Hematopoietic multipotent progenitor cell treated with erythropoietin and hydrocortisone succinate and interleukin-3 and kit ligand, for 17 days (in vitro differentiated cells): ENCODE measurements around the gene POLR2C.
"Not testable (repeated sequence)": the region's sequence is repeated elsewhere in the genome, so short reads cannot be mapped to it uniquely, and the experiment has no call there.

Experiments
- DNase-seq: peaks from one replicate; pipeline ENCODE4 v3.0.0-alpha.2; 2015; ENCODE audit warnings: low spot score

The POLR2C gene

DNA sequence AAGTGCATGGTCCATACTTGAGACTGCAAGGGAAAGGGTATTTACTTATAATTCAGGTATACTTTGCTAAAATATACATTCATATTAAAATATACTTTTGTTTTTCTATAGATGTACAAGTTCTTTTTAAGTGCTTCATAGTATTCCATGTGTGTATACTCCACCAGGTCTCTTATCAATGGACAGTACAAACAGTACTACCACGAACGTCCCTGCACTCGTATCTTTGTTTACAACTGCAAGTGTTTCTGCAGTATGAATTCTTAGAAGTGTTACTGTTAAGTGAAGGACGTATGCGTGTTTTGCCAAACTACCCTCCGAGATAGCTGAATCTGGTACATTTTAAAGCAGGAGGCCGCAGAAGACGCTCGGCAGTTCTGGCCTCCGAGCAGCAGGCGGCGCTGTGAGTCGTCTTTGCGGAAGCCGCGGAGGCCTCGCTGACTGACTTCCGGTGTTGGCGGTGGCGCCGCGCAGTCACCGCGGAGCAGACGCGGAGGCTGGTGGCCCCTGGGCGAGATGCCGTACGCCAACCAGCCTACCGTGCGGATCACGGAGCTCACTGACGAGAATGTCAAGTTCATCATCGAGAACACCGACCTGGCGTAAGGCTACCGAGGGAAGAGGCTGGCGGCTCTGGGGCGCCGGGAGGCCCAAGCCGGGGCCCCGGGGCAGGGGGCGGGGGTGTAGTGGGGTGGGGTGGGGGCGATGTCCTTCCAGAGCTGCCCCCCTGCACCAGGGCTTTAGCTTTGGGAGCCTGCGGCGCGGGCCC is at the start of gene POLR2C:
Gene POLR2C, plus strand, starts transcription at position 471 of the 769 bp plus-strand sequence. Its CDS starts 46 bp downstream, at position 517.
- DNase-seq, result peak; percentile 90

DNA sequence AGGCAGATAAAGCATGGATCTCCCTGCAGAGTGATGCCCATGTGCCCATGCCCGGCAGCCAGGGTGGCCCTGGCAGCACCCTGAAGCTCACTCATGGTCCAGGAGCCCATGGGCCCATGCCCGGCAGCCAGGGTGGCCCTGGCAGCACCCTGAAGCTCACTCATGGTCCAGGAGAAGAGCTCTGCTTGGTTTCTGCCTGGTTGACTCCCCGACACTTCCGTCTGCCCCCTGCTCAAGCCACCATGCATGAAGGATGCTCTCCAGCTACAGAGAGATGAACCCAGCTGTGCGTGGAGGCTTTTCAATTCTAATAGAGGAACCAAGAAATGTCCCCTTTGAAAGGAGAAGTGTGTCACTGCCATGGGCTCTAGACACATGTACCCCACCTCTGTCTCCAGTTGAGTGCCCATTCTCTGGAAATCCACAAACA is 49.2 kb upstream of the POLR2C start:
- no peak for DNase-seq

DNA sequence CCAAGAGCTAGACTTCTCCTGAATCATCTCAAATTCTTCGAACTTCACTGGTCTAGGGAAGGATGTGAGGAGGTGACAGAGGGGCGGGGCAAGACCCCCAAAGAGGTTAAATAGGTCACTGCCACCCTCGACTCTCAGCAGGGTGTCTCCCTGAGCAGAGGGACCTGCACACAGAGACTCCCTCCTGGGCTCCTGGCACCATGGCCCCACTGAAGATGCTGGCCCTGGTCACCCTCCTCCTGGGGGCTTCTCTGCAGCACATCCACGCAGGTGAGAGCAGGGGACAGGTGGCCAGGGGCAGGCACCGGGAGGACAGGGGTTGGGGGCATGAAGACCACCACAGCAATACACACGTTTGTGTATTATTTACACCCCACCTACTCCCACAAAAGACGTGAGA is 48.7 kb upstream of the POLR2C start:
- DNase-seq, result no peak

DNA sequence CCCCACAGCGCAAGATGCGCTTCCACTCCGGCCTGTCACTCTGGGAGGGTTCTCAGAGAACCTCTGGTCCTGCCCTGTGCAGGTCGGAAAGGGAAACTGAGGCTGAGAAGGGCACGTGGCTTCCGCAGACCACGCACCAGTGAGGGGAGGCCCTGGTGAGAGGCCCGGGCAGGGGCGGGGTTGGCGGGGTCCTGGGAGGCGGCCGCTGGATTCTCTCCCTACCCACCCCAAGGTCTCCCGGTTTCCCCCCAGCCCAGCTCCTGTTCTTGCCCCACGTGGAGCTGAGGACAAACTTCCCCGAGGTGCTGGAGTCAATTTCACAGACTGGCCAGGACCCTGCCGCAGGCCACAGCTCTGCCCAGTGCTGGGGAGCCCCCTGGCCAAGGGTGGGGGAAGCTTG is 46.4 kb upstream of the POLR2C start:
- DNase-seq, result no peak

DNA sequence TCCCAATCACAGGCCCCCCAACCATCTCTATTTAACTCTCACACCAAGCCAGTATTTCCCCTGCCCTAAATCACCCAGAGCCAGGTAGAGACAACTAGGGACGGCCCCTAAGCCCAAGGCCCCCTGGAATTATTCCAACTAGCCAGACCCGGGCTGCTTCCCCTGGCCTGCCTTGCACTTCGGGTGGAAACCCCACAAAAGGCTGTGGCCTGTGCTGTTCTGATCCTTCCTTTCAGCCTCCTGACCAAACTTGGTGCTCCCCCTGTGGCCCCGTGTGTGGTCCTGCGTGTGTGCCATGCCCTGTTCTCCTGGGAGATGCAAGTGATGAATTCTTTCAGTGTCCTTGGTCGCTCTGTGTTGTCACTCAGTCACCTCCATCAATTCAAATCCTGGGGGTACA is 43.0 kb upstream of the POLR2C start:
- DNase-seq, result no peak

DNA sequence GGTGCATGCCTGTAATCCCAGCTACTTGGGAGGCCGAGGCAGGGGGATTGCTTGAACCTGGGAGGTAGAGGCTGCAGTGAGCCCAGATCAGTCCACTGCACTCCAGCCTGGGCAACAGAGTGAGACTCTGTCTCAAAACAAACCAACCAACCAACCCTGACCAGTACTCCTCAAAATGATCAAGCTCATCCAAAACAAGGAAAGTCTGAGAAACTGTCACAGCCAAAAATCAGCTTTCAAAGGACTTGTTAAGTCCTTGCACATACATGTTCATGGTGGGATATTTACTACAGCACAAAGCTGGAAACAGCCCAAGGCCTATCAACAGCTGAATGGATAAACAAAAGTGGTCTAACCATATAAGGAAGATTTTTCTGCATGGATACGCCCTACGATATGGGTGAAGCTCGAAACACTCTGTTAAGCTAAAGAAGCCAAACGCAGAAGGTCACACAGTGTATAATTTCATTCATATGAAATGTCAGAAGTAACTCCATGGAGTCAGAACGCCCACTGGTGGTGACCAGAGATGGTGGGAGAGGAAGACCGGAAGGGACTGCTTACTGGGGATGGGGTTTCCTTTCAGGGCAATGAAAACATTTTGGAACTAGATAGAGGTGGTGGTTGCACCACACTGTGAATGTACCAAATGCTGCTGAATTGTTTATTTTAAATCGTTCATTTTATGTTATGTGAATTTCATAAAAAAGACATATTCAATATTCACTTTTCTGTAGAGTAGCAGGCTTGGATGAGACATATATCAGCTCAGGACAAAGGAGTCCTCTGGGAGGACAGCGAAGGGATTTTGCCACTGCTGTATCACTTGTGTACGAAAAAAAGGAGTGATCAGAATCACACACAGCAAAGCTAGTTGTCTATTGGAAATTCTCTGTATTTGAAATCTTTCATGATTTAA is 40.2 kb upstream of the POLR2C start:
- peak; percentile 36 for DNase-seq

DNA sequence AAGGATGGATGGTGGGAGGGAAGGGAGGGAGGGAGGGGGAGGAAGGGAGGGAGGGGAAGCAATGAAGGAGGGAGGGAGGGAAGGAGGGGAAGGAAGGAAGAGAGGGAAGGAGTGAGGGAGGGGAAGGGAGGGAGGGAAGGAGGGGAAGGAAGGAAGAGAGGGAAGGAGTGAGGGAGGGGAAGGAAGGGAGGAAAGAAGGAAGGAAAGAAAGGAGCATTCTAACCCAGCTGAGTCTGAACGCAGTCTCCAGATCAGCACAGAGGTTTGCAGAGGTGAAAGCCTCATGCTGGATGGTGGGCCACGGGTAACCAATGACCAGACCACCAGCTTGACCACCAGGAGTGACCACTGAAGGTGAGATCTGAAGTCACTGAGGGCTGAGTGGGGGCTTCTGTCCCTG is 39.3 kb upstream of the POLR2C start:
- no peak for DNase-seq

- DNase-seq, result no peak
These were observed 37.9 kb upstream of the POLR2C start for GRCh38 chr16:57424583-57424982.

GRCh38 chr16:57426356-57426755 is 36.1 kb upstream of the POLR2C start:
- no peak for DNase-seq

- DNase-seq, result no peak
These were observed 35.2 kb upstream of the POLR2C start for GRCh38 chr16:57427307-57427706.

GRCh38 chr16:57427824-57428223 is 34.7 kb upstream of the POLR2C start:
- DNase-seq, result no peak

- no peak for DNase-seq
These were observed 31.5 kb upstream of the POLR2C start for GRCh38 chr16:57430955-57431354.

GRCh38 chr16:57432505-57432904 is 30.0 kb upstream of the POLR2C start:
- no peak for DNase-seq

DNA sequence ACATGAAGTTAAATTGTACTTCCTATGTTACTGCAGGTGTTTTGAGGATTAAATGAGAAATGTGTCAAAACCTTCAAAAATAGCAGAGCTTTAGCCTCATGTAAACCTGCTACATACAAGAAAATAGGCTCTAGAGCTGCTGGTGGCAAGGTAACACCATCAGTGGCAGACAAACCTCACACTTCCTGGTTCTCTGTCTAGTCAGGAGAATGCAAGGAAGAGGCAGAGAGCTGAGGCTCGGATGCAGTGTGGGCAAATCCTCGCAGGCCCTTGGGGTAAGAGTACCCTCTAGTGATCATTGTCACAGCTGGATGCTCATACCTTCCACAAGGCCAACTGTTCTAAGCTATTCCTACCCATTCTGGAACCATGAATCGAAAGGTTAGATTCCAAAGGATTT is 29.5 kb upstream of the POLR2C start:
- DNase-seq, result no peak

DNA sequence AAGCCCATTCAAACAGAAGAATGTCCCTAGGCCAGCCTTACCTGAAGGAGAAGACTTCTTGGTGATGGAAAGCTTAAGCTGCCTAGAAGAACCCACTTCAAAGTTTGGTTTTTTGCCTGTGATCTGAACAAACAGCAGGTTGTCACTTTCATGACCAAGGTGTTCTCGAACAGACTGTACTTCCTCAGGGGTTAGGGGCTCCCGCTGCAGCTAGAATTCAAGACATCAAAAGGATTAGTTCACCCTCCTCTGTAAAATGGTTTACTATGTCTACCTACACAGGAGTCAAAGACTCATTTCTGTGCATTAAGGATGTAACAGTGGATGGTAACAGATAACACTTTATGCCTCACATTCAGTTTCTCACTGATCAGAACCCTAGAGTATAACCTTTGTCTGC is 28.5 kb upstream of the POLR2C start:
- DNase-seq, result no peak

DNA sequence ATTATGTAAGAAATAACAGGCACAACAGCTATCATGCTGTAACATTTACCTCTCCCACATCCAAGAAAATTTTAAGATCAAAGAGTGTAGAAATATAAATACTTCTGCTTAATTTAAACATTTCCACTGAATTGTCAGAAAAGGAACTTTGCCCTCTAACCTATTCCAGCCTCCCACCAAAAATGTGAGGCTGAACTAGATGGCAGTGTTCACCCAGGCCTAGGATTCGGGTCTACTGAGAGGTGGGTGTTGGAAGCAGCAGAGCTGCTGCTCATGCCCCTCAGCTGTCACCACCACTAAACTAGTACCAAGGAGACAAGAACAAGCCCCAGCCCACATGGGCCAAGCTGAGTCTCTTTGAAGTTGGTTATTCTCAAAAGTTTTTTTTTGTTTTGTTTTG is 26.6 kb upstream of the POLR2C start:
- no peak for DNase-seq

- DNase-seq, result not testable (repeated sequence)
These were observed 22.5 kb upstream of the POLR2C start for GRCh38 chr16:57439947-57440346.

DNA sequence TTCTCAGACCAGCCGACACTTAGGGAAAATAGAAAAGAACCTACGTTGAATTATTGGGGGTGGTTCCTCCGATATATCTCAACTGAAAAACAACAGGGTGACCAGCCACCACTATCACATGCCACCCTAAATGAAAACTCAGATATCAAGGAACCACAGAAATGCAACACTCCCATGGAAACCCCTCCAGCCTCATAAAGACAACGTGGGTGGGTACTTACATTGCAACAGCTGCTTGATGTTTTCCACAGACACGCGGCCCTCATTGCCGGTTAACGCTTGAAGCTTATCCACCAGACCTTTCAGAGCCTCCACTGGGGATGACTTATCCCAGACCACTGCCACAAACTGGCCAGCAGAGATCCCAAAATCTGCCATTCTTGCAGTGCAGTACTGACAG is 21.9 kb upstream of the POLR2C start:
- not testable (repeated sequence) for DNase-seq

DNA sequence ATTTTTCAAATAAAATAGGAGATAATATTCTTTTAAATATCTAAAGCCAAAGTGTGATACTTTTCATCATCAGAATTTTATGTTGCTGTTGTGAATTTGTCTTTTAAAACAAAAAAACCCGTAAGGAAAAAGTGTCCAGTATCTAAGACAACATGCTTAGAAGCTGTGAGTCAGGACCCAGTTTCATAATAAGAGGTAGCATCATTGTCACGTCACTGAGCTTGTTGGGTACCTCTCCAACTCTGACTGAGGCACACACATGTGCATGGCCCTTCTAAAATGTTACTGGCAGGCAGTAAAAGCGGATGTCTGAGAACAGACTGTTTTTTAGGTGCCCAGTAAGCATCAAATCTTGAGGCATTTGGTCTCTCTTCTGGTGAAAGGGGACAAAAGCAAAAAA is 17.8 kb upstream of the POLR2C start:
- DNase-seq, result no peak

DNA sequence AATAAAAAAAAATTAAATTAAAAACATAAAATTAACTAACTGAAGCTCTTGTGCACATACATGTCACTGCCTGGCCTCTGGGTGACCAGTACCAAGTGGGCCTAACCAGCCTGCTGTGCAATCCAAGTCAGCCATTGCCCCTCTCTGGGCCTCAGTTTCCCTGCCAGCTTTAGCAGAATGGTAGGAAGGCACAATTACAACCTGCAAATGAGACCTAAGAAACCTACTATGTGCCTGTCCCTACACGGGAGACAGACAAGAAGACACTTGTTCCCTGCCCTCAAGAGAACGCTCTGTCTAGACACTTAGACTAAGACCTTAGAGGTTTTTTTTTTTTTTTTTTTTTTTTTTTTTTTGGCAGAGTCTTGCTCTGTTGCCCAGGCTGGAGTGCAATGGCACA is 17.0 kb upstream of the POLR2C start:
- no peak for DNase-seq

GRCh38 chr16:57446531-57447185 is 15.8 kb upstream of the POLR2C start:
- peak; percentile 20 for DNase-seq

DNA sequence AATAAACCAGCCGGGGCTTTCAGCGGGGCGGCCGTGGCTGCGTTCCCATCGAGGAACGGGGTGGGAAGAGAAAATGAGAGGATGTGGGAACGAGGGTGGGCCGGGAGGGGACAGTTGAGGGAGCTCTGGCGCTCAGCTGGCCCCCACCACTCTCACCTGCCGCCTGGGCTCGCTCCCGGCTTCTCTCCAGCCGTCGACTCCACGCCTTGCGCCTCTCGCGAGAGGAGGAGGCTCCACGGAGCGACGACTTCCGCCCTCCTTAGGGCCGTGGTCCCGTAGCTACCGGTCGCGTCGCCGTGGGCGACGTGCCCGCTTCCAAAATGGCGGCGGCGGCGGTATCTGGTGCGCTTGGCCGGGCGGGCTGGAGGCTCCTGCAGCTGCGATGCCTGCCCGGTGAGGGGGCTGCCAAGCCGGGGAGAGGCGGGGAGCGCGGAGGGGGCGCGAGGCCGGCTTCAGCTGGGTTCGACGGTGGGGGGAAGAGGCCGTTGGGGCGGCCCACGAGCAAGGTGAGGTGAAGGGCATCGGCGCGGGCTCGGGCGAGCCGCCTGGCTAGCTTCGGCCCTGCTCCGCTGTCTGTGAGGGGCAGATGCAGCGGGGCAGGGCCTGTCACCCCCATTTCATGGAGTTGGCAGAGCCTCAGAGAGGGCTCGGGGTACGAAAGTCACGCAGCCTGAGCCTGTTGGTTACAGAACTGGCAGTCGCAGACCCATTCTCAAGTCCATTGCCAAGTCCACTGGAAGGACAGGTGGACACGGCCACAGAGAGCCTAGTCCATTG is 15.1 kb upstream of the POLR2C start, which contains the start of the genes CIAPIN1 and COQ9:
Gene CIAPIN1, minus strand, starts transcription at position 200 of the 777 bp plus-strand sequence. CDS start 6,457 bp downstream, outside the sequence.
Gene COQ9, plus strand, starts transcription at position 294 of the 777 bp plus-strand sequence. Its CDS starts 27 bp downstream, at position 321.
- DNase-seq, result peak; percentile 92
